H1 (cell line): ENCODE data around the gene TEX29. TPM values are rescaled to one million over a fixed set of nuclear protein-coding genes. Genes with fewer than 3 reads are reported as not detected.

Experiments used
- POLR2AphosphoS5 ChIP-seq: IDR thresholded peaks from 2 replicates; pipeline ENCODE4 v1.6.1; 2011; ENCODE audit warnings: low read depth, low read length
- polyA plus RNA-seq, 7 experiments: library from polyadenylated mRNA; depleted of rRNA in 3 of 7; stranded (reverse) in 5 of 7; unstranded in 2 of 7; fragments of >200 nt in 5 of 7; fragments of 200-250 nt in 2 of 7; gene quantifications; 1 replicate in 5 of 7; 2 replicates in 1 of 7; 4 replicates in 1 of 7; pipeline versions ENCODE4 v1.2.1 to v1.2.3, GENCODE V29; 2011 to 2013; ENCODE audit warnings: missing spikeins in 2 of 7, mixed read lengths in 2 of 7
- total RNA-seq: library from RNA; stranded (reverse); fragmentation: NEBNext Ultra II Directional; extraction: Animal tissue kit (Norgen Biotek cat#: 25700); gene quantifications from 2 replicates; pipeline ENCODE4 v1.2.1, GENCODE V29; 2021
- TF ChIP-seq, protein P1 (sequence below): fragments of 300-600 bp; sonication (generic); IDR thresholded peaks from 2 replicates; pipeline ENCODE4 v1.7.1; 2012; ENCODE audit warnings: low read length, moderate library complexity, mild to moderate bottlenecking, inconsistent platforms; ENCODE audit not compliant: insufficient replicate concordance

Gene TEX29
- total and polyA plus RNA-seq, 2 of the 8 experiments (the other 6 are each of a cell fraction or from before 2014, with no cell fraction given), result 0.08 TPM; not detected in 1

DNA sequence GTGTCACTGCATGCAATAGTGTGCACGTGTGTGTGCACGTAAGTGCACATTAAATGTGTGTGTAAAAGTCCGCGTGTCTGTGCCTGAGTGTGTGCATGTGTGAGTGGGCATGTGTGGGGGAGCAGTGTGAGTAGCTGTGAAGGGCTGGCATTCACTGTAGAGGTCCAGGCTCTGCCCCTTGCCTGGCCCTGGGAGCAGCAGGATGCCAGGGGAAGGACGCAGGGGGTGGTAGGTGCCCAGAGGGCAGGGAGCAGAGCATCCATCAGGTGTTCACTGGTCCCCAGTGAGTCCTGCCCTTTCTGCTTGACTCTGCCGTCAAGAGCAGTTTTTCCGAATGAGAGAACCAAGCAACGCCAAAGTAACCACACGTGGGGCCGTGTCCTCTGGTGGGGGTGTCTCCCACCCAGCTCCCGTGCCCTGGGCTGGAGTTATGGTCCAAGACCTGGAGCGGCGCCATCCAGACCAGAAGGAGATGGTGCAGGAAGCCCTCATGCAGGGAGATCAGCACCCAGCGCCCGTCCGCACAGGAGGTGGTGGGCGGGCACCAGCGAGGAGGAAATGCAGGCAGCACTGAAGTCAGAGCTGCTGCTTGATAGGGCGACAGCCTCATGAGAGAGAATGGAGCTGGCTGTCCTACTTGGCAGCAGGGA is 68.5 kb downstream of the TEX29 start (continued):
- TF ChIP-seq, protein P1, sequence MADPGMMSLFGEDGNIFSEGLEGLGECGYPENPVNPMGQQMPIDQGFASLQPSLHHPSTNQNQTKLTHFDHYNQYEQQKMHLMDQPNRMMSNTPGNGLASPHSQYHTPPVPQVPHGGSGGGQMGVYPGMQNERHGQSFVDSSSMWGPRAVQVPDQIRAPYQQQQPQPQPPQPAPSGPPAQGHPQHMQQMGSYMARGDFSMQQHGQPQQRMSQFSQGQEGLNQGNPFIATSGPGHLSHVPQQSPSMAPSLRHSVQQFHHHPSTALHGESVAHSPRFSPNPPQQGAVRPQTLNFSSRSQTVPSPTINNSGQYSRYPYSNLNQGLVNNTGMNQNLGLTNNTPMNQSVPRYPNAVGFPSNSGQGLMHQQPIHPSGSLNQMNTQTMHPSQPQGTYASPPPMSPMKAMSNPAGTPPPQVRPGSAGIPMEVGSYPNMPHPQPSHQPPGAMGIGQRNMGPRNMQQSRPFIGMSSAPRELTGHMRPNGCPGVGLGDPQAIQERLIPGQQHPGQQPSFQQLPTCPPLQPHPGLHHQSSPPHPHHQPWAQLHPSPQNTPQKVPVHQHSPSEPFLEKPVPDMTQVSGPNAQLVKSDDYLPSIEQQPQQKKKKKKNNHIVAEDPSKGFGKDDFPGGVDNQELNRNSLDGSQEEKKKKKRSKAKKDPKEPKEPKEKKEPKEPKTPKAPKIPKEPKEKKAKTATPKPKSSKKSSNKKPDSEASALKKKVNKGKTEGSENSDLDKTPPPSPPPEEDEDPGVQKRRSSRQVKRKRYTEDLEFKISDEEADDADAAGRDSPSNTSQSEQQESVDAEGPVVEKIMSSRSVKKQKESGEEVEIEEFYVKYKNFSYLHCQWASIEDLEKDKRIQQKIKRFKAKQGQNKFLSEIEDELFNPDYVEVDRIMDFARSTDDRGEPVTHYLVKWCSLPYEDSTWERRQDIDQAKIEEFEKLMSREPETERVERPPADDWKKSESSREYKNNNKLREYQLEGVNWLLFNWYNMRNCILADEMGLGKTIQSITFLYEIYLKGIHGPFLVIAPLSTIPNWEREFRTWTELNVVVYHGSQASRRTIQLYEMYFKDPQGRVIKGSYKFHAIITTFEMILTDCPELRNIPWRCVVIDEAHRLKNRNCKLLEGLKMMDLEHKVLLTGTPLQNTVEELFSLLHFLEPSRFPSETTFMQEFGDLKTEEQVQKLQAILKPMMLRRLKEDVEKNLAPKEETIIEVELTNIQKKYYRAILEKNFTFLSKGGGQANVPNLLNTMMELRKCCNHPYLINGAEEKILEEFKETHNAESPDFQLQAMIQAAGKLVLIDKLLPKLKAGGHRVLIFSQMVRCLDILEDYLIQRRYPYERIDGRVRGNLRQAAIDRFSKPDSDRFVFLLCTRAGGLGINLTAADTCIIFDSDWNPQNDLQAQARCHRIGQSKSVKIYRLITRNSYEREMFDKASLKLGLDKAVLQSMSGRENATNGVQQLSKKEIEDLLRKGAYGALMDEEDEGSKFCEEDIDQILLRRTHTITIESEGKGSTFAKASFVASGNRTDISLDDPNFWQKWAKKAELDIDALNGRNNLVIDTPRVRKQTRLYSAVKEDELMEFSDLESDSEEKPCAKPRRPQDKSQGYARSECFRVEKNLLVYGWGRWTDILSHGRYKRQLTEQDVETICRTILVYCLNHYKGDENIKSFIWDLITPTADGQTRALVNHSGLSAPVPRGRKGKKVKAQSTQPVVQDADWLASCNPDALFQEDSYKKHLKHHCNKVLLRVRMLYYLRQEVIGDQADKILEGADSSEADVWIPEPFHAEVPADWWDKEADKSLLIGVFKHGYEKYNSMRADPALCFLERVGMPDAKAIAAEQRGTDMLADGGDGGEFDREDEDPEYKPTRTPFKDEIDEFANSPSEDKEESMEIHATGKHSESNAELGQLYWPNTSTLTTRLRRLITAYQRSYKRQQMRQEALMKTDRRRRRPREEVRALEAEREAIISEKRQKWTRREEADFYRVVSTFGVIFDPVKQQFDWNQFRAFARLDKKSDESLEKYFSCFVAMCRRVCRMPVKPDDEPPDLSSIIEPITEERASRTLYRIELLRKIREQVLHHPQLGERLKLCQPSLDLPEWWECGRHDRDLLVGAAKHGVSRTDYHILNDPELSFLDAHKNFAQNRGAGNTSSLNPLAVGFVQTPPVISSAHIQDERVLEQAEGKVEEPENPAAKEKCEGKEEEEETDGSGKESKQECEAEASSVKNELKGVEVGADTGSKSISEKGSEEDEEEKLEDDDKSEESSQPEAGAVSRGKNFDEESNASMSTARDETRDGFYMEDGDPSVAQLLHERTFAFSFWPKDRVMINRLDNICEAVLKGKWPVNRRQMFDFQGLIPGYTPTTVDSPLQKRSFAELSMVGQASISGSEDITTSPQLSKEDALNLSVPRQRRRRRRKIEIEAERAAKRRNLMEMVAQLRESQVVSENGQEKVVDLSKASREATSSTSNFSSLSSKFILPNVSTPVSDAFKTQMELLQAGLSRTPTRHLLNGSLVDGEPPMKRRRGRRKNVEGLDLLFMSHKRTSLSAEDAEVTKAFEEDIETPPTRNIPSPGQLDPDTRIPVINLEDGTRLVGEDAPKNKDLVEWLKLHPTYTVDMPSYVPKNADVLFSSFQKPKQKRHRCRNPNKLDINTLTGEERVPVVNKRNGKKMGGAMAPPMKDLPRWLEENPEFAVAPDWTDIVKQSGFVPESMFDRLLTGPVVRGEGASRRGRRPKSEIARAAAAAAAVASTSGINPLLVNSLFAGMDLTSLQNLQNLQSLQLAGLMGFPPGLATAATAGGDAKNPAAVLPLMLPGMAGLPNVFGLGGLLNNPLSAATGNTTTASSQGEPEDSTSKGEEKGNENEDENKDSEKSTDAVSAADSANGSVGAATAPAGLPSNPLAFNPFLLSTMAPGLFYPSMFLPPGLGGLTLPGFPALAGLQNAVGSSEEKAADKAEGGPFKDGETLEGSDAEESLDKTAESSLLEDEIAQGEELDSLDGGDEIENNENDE, result no peak
- no peak for TF ChIP-seq POLR2AphosphoS5
